ENCODE measurements around the gene ZNF827. TPM values are rescaled to one million over a fixed set of nuclear protein-coding genes. Genes with fewer than 3 reads are reported as not detected.
A peak's percentile ranks its signal among the peaks of the same experiment; 100 is the strongest.

ZNF827 gene
- total RNA-seq, 4 donors from 2014 or later = 7.2 to 16.1 (median 10.9) TPM

GRCh38 chr4:145784036-145784435, 154.6 kb downstream of the ZNF827 start:
- Histone ChIP-seq H3K9me3 (no peaks in the 10 kb centered on the region), H3K27ac (no peak overlapping the region), H3K4me1 (peaks cover 11 to 17% of the 10 kb centered on the region in 2 donors), H3K36me3 (no peaks in the 10 kb centered on the region), H3K27me3 (no peaks in the 10 kb centered on the region), H3K4me3 (no peak overlapping the region)
- no peak for ATAC-seq
- in situ Hi-C loops (cut with MboI; ENCODE audit: low sequenced_read_pairs in 4 of 4) (no loop called here), intact Hi-C loops (cut with DNase I; ENCODE audit: low total_unique reads) (no loop called here)
- no peak for DNase-seq
- TF ChIP-seq CTCF (IDR thresholded peaks at IDR 0.05 in 4 of 5, conservative IDR thresholded peaks at IDR 0.05 in 1 of 5) (no peak), POLR2A (IDR thresholded peaks at IDR 0.05) (no peak)

- in situ Hi-C loops (cut with MboI; ENCODE audit: low sequenced_read_pairs in 4 of 4) (no loop called here), intact Hi-C loops (cut with DNase I; ENCODE audit: low total_unique reads) (no loop called here)
- Histone ChIP-seq H3K9me3 (no peaks in the 10 kb centered on the region), H3K4me1 (peaks cover 11 to 17% of the 10 kb centered on the region in 2 donors), H3K36me3 (no peaks in the 10 kb centered on the region), H3K4me3 (no peak overlapping the region), H3K27ac (peak overlapping the region in 2 of 4 donors; percentile 27 to 46), H3K27me3 (no peaks in the 10 kb centered on the region)
- TF ChIP-seq POLR2A (IDR thresholded peaks at IDR 0.05) = no peak
- TF ChIP-seq CTCF (IDR thresholded peaks at IDR 0.05 in 4 of 5, conservative IDR thresholded peaks at IDR 0.05 in 1 of 5) = no peak
- DNase-seq = no peak
- no peak for ATAC-seq
Observed at GRCh38 chr4:145782756-145783155, 155.9 kb downstream of the ZNF827 start.

GRCh38 chr4:145781351-145781750, 157.3 kb downstream of the ZNF827 start:
- DNase-seq (no peak), ATAC-seq (no peak)
- no peak overlapping the region for H3K27ac ChIP-seq
- H3K9me3 ChIP-seq = no peaks in the 10 kb centered on the region
- TF ChIP-seq CTCF (IDR thresholded peaks at IDR 0.05 in 4 of 5, conservative IDR thresholded peaks at IDR 0.05 in 1 of 5) (no peak), POLR2A (IDR thresholded peaks at IDR 0.05) (no peak)
- H3K27me3 ChIP-seq = no peaks in the 10 kb centered on the region
- no peaks in the 10 kb centered on the region for H3K36me3 ChIP-seq
- H3K4me3 ChIP-seq = no peak overlapping the region
- intact Hi-C loops (cut with DNase I; ENCODE audit: low total_unique reads) (no loop called here), in situ Hi-C loops (cut with MboI; ENCODE audit: low sequenced_read_pairs in 4 of 4) (no loop called here)
- H3K4me1 ChIP-seq = peaks cover 6 to 13% of the 10 kb centered on the region in 2 donors

- no peak overlapping the region for H3K4me3 ChIP-seq
- no peak for ATAC-seq
- TF ChIP-seq CTCF (IDR thresholded peaks at IDR 0.05 in 4 of 5, conservative IDR thresholded peaks at IDR 0.05 in 1 of 5) = no peak
- no peak for TF ChIP-seq POLR2A (IDR thresholded peaks at IDR 0.05)
- no peaks in the 10 kb centered on the region for H3K36me3 ChIP-seq
- intact Hi-C loops (cut with DNase I; ENCODE audit: low total_unique reads) = no loop called here
- no peaks in the 10 kb centered on the region for H3K27me3 ChIP-seq
- no peak for DNase-seq
- in situ Hi-C loops (cut with MboI; ENCODE audit: low sequenced_read_pairs in 4 of 4) = no loop called here
- H3K4me1 ChIP-seq = peaks cover 5 to 6% of the 10 kb centered on the region in 2 donors
- no peaks in the 10 kb centered on the region for H3K9me3 ChIP-seq
- H3K27ac ChIP-seq = no peak overlapping the region
Observed at GRCh38 chr4:145779319-145779801, 159.3 kb downstream of the ZNF827 start.

- intact Hi-C loops (cut with DNase I; ENCODE audit: low total_unique reads) (no loop called here), in situ Hi-C loops (cut with MboI; ENCODE audit: low sequenced_read_pairs in 4 of 4) (no loop called here)
- no peak for TF ChIP-seq CTCF (IDR thresholded peaks at IDR 0.05 in 4 of 5, conservative IDR thresholded peaks at IDR 0.05 in 1 of 5)
- no peak for TF ChIP-seq POLR2A (IDR thresholded peaks at IDR 0.05)
- DNase-seq (no peak), ATAC-seq (no peak)
- H3K36me3 ChIP-seq = peaks cover 0 to 4% of the 10 kb centered on the region in 2 donors
- no peak overlapping the region for H3K27ac ChIP-seq
- H3K4me1 ChIP-seq = peaks cover 6 to 11% of the 10 kb centered on the region in 2 donors
- no peak overlapping the region for H3K4me3 ChIP-seq
- H3K9me3 ChIP-seq = no peaks in the 10 kb centered on the region
- no peaks in the 10 kb centered on the region for H3K27me3 ChIP-seq
Observed at GRCh38 chr4:145776208-145776607, 162.4 kb downstream of the ZNF827 start.

Measured in gastrocnemius medialis (tissue), 4 donors.